DMS53 (cell line): ENCODE results near the gene SCAMP3.
"Not testable (repeated sequence)": the region's sequence is repeated elsewhere in the genome, so short reads cannot be mapped to it uniquely, and the experiment has no call there.

Source experiments
- DNase-seq: peaks from one replicate; lab custom pipeline; 2025; lab: John Stamatoyannopoulos, UW

SCAMP3 gene

DNA sequence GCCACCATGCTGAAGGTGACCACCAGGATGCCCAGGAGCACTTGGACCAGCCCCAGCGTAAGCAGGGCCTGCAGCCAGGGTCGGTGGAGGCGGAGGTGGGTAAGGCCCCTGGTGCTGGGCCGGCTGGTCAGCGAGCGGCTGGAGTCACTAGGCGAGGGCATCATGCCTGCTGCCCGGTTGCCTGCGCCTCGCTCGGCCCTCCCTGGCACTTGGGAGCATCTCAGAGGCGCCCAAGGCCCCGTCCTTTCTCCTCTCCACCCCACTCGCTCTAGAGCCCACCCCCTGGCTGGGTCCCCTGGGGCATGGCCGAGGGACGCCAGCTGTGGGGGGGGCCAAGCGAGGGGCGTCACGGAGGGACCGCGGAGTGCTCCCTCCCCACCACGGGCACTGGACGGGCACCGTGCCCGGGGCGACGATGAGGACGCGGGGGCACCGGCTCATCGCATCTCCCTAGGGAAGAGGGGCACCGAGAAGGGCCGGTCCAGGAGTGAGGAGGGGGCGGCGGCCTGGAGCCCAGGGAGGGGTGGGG lies 7.4 kb downstream of the SCAMP3 start:
- peak; percentile 48 for DNase-seq

GRCh38 chr1:155254228-155254713 lies 7.9 kb downstream of the SCAMP3 start:
- no peak for DNase-seq

DNA sequence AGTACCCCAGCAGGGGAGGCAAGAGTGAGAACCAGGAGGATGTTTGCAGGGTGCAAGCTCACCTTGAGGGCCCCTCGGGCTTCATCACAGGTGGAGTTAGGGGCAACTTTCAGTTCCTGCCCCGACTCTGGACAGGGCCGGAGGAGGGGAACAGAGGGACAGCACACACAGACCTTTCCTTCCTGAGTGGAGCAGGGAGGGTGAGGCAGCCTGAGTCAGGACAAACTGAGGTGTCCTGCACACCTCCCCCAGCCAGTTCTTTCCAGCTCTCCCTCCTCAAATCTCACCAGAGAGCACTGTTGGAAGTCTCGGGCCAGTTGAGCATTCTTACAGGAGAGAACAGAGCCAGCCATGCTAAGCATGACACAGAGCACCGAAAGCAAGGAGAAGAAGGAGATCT lies 8.4 kb downstream of the SCAMP3 start:
- no peak for DNase-seq

DNA sequence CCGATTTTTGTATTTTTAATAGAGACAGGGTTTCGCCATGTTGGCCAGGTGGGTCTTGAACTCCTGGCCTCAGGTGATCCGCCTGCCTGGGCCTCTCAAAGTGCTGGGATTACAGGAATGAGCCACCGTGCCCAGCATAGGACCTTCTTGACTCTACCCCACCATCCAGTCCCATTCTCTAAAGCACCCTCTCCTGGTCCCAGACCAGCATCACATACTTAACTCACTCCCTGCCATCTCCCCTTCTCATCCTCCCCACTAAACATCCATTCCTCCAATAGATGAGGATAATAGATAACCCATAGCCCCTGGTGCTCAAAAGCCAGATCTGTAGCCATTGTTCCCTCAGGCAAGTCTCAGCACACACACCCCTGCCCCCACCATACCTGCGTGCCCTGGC lies 9.0 kb downstream of the SCAMP3 start:
- no peak for DNase-seq

GRCh38 chr1:155251566-155251965 lies 10.6 kb downstream of the SCAMP3 start:
- DNase-seq, result no peak

GRCh38 chr1:155250633-155251449 lies 11.3 kb downstream of the SCAMP3 start:
- DNase-seq, result peak; percentile 96

- DNase-seq, result no peak
These were observed 11.9 kb downstream of the SCAMP3 start for GRCh38 chr1:155250246-155250632.

GRCh38 chr1:155247667-155248553 lies 14.2 kb downstream of the SCAMP3 start:
- no peak for DNase-seq

GRCh38 chr1:155246796-155247195 lies 15.4 kb downstream of the SCAMP3 start:
- DNase-seq, result not testable (repeated sequence)

- no peak for DNase-seq
These were observed 17.0 kb downstream of the SCAMP3 start for GRCh38 chr1:155245163-155245524.

DNA sequence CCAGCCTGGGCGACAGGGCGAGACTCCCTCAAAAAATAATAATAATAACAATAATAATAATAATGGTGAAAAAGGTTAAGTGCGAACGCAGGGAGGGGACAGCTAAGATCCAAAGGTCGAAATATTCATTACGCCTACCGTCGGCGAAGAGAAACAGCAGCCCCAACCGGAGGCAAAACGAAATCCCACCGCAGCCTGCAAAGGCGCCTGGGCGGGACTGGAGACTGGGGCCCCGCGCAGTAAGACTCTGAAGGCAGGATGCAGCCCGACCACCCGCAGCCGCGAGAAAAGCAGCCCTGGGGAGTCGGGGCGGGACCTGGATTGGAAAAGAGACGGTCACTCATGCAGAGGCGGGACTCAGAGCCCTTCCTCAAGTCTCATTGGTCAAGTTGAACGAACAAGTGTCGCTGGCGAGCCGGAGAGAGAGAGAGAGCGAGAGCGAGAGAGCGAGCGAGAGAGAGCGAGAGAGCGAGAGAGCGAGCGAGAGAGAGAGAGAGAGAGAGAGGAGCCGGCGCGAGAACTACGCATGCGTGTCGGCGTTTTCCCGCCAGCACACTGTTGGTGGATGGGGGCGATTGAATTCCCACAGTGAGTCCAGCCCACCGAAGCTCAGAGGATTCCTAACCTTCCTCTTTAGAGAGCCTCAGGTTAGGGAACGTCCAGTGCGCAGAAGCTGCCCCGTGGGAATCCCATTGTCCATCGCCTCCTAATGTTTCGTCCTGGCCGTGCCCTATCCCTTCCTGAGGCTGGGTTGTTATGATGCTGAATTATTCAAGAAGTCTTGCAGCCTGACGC lies 17.6 kb downstream of the SCAMP3 start:
- DNase-seq, result peak; percentile 99

DNA sequence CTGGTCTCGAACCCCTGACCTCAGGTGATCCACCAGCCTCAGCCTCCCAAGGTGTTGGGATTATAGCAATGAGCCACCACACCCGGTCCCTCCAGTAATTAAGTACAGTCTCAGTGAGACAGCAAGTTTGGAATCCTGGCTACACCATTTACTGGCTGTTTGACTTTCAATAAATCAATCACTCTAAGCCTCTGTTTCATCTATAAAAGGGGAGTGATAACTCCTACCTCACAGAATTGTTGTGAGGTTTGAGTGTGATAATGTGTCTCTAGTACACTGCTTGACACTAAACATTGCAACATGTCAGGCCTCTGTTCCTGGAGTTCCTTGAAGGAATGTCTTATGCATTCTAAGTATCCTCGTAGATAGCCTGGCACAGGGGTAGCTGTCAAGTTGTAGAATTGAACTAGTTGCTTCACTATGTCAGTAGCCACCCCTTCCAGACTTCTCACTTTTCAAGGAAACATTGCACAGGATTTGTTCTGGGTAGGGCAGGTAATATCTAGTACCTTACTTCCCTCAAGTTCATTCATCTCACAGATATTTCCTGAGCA lies 19.3 kb downstream of the SCAMP3 start:
- DNase-seq, result no peak

DNA sequence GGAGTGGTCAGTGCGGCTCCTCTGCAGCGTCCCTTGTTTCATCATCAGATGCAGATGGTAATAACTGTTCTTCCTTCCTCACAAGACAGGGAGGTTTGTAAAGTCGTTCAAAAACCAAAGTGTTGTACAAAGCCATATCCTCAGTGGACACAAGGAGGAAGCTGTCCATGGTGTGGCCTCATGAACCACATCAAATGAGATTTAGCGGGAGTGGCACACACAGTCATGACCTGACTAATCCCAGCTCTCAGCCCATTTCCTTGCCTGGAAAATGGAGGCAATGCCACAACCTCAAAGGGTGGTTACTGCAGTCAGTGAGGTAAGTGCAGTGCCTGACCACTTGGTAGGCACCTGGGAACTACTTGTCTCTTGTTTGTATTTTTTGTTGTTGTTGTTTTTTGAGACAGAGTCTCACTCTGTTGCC lies 20.3 kb downstream of the SCAMP3 start:
- DNase-seq, result no peak

DNA sequence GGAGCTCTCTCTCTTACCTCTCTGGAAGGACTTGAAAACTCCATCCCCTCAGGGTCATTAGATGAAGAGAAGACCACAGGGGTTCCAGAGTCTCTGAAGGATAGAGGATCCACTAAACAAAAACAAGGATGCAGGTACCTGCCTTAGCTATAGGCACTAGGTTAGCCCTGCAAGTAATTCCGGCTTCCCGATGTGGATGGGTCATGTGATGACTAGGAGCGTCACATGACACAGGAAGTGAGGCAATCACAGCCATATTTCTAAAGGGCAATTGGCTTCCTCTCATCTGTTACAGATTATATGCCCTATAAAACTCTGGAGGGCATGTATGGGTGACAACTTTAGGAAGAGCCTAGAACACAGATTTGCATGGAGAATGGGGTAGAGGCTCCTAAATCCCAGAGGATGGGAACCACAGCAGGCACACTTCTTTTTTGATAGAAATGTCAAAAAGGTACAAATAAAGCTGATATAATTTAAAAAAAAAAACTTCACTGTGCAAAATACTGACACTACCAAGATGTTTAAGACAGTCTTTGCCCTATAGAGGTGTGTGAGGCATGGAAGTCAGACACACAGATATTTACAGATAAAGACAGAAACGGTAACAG lies 21.0 kb downstream of the SCAMP3 start:
- DNase-seq, result peak; percentile 93

DNA sequence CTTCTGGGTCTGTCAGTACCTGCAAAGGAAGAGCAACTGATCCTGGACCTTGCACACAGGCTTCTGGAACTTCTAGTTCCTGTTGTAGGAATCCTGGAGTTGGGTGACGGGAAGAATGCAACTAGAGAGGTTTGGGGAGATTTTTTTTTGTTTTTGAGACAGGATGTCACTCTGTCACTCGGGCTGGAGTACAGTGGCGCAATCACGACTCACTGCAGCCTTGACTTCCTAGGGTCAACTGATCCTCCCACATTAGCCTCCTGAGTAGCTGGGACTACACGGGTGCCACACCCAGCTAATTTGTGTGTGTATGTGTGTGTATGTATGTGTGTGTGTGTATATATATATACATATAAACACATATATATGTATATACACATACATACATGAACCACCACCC lies 25.7 kb downstream of the SCAMP3 start:
- DNase-seq, result no peak

DNA sequence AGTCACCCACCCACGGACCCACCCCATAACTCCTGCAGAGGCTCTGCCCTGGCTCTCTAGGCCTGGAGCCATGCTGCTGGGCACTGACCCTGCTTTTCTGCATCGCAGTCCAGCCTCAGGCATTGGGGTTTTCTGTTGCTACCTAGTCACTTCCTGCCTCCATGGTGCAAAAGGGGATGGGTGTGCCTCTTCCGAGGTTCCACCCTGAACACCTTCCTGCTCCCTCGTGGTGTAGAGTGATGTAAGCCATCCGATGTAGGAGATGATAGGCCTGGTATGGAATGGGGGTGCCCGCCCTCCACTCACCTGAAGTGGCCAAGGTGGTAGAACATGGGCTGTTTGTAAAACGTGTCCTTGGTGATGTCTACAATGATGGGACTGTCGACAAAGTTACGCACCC lies 26.8 kb downstream of the SCAMP3 start:
- not testable (repeated sequence) for DNase-seq

DNA sequence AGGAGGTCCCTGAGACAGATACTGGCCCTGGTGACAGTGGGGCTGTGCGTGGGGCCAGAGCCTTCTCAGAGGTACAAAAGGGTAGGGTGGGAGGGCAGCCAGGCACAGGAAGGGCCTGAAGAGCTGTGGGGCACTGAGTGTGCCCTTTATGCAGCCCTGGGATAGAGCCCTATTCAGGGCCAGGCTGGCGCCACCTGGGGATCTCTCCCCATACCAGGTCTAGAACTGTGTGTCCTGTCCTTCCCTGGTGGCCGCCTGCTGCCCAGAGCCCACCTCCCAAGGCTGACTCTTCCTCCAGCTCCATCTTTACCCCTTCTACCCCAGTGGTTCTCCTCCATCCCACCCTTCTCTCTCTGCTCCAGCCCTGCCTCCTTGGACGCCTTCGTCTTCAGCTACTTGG lies 28.7 kb downstream of the SCAMP3 start:
- not testable (repeated sequence) for DNase-seq

DNA sequence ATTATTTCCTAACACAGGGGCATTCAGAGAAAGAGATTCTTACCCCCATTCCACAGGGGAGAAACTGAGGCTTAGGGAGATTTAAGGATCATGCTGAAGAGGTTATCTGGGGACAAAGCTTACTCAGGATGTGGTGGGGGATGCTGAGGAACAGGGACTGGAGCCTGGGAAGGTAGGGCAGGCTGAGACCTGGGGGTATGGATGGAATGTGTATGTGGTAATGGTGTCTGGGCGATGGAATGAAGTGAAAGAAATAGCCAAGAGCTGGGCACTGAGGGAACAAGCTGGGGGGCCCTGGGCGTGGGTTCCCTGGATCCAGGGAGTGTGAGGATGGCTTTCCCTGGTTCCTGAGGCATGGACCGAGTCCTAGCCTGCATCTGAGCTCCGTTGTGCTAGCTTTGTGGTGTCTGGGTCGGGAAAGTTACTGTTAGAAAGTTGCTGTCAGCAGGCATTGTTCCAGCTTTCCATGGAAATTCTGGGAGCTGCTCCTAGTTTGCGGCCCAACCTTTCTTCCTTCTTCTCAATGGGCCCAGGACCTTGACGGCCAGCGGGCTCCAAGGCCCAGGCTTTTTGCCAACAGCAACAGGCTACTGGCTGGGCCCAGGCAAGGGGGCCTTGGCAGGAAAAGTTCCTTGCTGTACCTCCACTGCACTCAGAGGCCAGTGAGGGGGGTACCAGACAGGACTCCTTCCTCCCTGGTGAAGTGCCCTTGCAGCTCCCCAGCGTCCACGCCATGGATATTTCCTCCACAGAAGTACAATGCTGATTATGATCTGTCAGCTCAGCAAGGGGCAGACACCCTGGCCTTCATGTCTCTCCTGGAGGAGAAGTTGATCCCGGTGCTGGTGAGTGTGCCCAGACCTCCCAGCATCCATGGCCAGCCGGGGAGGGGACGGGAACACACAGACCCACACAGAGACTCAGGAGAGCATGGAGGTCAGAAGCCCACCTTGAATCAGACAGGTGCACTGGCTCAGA lies 29.9 kb downstream of the SCAMP3 start:
- DNase-seq, result not testable (repeated sequence)

DNA sequence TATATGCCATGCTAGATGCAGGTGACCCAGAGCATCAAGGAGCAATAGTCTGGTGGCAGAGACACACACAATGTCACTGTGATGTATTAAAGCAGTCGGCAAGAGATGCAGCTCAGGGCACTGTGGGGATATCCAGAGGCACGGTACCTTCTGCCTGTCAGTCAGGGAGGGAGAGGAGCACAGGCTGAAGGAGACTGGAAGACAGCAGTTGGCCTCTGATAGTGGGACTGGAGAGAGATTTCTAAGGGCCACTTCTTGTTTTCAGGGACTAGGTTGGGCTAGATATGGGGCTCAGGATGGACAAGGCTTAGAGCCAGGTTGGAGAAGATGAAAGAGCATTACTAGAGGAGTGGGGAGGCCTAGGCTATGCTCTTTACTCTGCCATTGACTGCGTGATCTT lies 30.9 kb downstream of the SCAMP3 start:
- DNase-seq, result not testable (repeated sequence)

- DNase-seq, result no peak
These were observed 34.1 kb downstream of the SCAMP3 start for GRCh38 chr1:155228096-155228427.
